ENCODE measurements around the gene GATAD2B.

Gene GATAD2B

GRCh38 chr1:153827168-153827964 lies 95.4 kb downstream of the GATAD2B start:
- no peak for DNase-seq

DNA sequence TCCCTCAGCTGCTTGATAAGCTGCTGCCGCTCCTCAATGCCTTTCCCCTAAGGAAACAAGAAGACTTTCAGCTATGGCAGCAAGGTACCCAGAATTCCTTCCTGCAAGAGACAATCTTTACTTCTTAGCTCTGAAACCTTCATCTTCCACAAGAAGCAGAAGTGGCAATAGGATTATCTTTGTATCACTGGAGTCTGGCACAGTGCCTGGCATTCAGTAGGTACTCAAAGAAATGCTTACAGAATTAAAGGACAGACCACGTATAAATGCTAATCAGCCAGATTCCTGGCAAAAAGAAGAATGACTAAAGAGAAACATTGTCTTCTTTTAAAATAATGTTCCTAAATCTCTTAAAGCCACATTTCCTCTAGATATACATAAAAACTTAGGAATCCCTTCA lies 103.9 kb downstream of the GATAD2B start:
- no peak for DNase-seq

GRCh38 chr1:153816283-153816889 lies 106.4 kb downstream of the GATAD2B start:
- no peak for DNase-seq

DNA sequence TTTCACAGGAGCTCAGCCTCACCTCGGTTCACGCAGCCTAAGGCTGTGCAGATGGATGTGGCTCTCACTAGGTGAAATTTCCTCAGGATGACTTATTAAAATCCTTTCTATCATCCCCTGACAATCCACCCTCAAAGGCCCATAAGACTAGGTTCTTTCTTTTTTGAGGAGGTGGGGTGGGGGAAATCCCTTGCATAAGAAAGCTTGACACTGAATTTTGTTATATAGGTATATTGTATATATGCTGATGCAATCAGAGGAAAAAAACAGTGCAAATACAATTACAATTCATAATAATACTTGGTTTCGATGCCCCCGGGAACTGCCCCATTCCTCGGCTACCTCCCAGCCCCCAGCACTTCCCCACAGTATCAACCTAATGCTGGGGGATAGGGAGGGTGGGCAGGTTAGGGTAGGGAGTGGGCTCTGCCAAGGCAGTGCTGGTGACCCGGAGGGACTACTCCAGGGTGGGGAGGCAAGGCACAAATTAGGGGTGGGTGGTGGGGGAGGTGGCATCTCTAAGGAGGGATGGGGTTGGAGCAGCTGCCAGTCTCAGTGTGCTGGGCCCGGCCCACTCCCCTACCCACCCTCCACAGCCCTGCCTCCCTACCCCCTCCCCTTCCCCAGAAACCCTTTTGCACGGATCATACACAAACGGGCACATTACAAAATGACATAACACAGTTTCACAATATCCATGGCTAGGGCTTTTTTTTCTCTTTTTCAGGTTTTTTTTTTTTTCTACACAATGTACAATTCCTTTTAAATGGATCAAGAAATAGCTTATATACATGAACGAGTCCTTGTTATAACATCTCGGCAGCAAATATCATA lies 116.7 kb downstream of the GATAD2B start:
- peak; percentile 57 for DNase-seq

- DNase-seq: peak; percentile 99
Observed at GRCh38 chr1:153805042-153805745, 117.6 kb downstream of the GATAD2B start.

DNA sequence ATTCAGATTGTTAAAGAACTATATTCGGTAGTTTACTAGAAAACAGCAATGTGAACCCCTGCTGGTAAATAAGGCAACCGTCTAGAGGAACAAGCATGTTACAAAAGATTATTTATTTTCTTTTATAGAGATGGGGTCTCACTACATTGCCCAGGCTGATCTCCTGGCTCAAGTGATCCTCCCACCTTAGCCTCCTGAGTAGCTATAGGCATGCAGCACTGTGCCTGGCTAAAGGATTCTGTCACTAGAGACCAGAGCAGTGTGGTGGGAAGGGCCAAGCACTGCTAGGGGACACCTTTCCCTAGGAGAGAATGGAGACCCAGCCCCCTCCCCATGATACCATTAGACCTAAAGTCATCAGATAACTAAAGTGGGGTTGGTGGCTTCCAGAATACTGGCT lies 118.7 kb downstream of the GATAD2B start:
- DNase-seq: no peak

GRCh38 chr1:153803470-153804056 lies 119.2 kb downstream of the GATAD2B start:
- DNase-seq: peak; percentile 78

DNA sequence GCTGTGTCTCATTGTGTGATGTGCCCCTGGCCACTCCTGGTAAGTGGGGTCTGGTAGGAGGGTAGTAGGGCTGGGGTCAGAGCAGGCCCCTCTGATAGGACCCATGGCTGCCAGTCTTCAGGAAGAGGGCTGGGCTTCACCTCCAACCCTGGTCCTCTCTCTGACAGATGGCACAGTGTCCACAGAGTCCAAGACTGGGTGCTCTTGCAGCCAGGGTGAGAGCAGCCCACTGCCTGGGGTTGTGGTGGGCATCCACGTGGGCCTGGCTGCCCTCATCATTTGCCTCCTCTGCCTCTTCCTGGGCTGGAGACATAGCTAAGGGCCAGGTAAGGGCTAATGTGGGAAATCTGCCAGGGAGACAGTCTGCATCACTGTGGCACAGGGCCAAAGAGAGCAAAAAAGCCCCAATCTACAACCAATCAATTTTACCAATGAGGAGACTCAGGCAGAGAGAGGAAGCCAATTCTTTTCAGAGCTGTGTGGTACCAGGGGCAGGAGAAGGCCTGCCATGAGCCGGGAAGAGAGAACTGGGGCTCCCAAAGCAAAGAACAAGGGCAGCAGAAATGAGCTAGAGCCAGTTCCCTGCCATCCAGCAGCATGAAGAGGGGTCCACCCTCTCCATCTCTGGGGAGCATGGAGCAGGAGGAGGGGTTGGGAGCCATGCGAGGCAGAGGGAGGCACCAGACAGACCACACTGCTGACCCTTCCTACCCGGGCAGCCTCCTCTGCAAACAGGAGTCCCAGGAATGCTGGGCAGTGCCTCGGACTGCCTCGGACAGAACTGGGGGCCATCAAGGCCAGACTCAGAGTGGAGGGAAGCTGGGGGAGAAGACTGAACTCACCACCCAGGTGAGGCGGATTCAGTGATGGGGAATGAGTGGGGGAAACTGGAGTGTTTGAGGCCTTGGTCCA lies 120.7 kb downstream of the GATAD2B start:
- DNase-seq: no peak

GRCh38 chr1:153801028-153801625 lies 121.6 kb downstream of the GATAD2B start:
- DNase-seq: no peak

DNA sequence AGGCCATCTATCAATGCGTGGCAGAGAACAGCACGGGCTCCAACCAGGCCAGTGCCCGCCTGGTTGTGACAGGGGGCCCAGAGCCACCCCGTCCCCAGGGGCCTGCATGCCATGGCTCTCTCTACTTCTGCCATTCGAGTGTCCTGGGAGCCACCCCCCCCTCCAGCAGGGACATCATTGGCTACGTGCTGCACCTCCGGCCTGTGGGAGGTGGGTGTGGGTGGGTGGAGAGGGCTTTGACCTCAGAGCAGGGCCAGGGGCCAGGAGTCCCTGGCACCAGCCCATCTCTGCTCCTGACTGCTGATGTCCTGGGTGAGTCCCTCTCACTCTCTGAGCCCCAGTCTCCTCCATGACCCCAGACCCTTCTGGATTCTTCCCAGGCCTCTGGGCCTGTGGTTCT lies 122.3 kb downstream of the GATAD2B start:
- no peak for DNase-seq

GRCh38 chr1:153799566-153800465 lies 123.0 kb downstream of the GATAD2B start:
- no peak for DNase-seq

DNA sequence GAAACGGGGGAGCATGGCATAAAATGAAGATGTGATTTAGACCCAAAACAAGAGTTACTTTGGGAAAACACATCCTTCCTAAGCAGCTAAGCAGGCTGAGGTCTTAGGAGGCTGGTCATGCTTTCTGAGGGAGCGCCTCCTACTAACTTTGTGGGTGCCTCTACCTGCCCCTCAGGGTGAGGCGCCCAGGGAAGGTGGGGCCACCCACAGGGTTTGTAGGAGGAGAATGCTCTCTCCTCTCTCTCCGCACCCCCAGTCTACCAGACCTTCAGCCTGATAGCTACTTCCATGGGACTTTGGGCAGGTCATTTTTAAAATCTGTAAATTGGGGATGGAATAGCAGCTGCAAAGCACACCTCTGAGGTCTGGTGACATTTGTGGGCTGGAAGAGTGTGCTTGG lies 123.8 kb downstream of the GATAD2B start:
- DNase-seq: no peak

DNA sequence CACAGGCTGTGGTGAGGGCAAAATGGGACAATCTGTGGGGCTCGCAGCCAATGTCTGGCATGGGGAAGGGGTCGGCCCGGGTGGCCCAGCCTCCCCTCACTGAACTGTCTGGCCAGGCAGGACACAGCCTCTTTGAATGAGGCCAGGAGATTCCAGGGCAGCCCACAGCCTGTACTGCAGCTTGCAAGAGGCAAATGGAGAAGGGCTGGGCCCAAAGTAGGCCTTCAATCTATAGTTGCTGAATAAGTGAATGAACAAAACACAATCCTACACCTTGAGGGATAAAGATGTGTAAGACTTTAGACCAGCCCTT lies 124.3 kb downstream of the GATAD2B start:
- no peak for DNase-seq

GRCh38 chr1:153796786-153797659 lies 125.7 kb downstream of the GATAD2B start:
- DNase-seq: peak; percentile 49

- no peak for DNase-seq
Observed at GRCh38 chr1:153795934-153796785, 126.6 kb downstream of the GATAD2B start.

GRCh38 chr1:153795330-153795837 lies 127.4 kb downstream of the GATAD2B start:
- DNase-seq: no peak

GRCh38 chr1:153794624-153795329 lies 128.0 kb downstream of the GATAD2B start:
- no peak for DNase-seq
